Heart left ventricle (tissue), 13 donors: ENCODE measurements around the gene NR2F1-AS1.

Experiments used
- CTCF ChIP-seq, 12 donors: fragments of 200-600 bp; sonication (generic) in 4 of 12; IDR thresholded peaks; one replicate each; pipeline versions ENCODE4 v1.5.0 to v1.8.0; 2018 to 2022; ENCODE audit warnings: antibody characterized with exemption in 12 of 12, mild to moderate bottlenecking in 5 of 12
- POLR2A ChIP-seq, 2 donors: fragments of 450-650 bp; IDR thresholded peaks; one replicate each; pipeline ENCODE4 v1.6.1; 2017; ENCODE audit warnings: antibody characterized with exemption in 2 of 2, mild to moderate bottlenecking in 2 of 2, moderate library complexity in 2 of 2
- donor health status: ischemic (EF 13 %, LVEDD 7.1; RV severe dilation, severe dysfunction).
- donor health status: DM: no; HTN: yes; CAD: no.
- donor health status: DM: no; HTN: no; CAD: no.
- donor health status: ischemic (EF 25% LVEDD 6.9; RV normal size, moderate dysfunction).
- donor health status: ischemic (EF 25% LVEDD 5.7; RV mildly dilated, moderate dysfunction).
- donor health status: ischemic (EF 35%, LVEDD 5.7; RV mildly dilated, moderate dysfunction).
- donor health status: nonischemic (EF 11% LVEDD 7.7; RV severe dilation, severe dysfunction).
- donor health status: DM: yes; HTN: yes; CAD: no.
- donor health status: PGD.
- donor health status: ischemic (EF 29% LVEDD 5.4; RV normal size, mild dysfunction).
- donor health status: nonischemic (EF 23%, LVEDD 6.1; RV moderate dilation, normal function).

GRCh38 chr5:93603793-93604643 is 23.0 kb upstream of the NR2F1-AS1 start:
- TF ChIP-seq POLR2A (IDR thresholded peaks at IDR 0.05) (no peak), CTCF (IDR thresholded peaks at IDR 0.05) (no peak)
